ENCODE results near the gene CAMTA1. TPM values are rescaled to one million over a fixed set of nuclear protein-coding genes. Genes with fewer than 3 reads are reported as not detected.

CAMTA1 gene
- total RNA-seq, 1 experiment from 2014 or later, result 85.2 TPM

DNA sequence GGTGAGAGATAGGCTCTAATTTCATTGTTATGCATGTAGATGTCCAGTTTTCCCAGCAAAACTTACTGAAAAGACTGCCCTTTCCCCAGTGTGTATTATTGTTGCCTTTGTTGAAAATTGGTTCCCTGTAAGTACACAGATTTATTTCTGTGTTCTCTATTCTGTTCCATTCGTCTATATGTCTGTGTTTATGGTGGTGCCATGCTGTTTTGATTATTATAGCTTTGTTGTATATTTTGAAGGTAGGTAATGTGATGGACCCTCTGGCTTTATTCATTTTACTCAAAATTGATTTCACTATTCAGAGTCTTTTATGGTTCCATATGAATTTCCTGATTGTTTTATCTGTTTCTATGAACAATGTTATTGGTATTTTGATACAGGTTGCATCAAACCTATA, 610.0 kb downstream of the CAMTA1 start:
- intact Hi-C loops (cut with micrococcal nuclease; ENCODE audit: unreplicated experiment), result no loop called here
- no peaks in the 10 kb centered on the region for H3K27me3 ChIP-seq (replicated peaks; ENCODE audit: insufficient read depth, low read depth, low read length, poor library complexity)
- DNase-seq (ENCODE audit: low spot score), result no peak
- H3K27ac ChIP-seq (ENCODE audit: low read depth, low read length, poor library complexity, severe bottlenecking), result no peak overlapping the region
- ChIA-PET POLR2A (ENCODE audit: low non-redundant PET) (no interaction called here), CTCF (no interaction called here)
- H3K4me1 ChIP-seq (ENCODE audit: insufficient read depth, low read length, poor library complexity, severe bottlenecking), result no peaks in the 10 kb centered on the region
- BruUV-seq (replicated peaks), result no TSS peak
- H3K4me3 ChIP-seq (ENCODE audit: low read depth, low read length, poor library complexity, severe bottlenecking), result no peak overlapping the region
- H3K36me3 ChIP-seq (ENCODE audit: insufficient read depth, low read length, poor library complexity, severe bottlenecking), result no peaks in the 10 kb centered on the region
- peaks cover 22% of the 10 kb centered on the region for H3K9me3 ChIP-seq (ENCODE audit: low read depth, low read length, poor library complexity, severe bottlenecking)
- TF ChIP-seq, protein P1, sequence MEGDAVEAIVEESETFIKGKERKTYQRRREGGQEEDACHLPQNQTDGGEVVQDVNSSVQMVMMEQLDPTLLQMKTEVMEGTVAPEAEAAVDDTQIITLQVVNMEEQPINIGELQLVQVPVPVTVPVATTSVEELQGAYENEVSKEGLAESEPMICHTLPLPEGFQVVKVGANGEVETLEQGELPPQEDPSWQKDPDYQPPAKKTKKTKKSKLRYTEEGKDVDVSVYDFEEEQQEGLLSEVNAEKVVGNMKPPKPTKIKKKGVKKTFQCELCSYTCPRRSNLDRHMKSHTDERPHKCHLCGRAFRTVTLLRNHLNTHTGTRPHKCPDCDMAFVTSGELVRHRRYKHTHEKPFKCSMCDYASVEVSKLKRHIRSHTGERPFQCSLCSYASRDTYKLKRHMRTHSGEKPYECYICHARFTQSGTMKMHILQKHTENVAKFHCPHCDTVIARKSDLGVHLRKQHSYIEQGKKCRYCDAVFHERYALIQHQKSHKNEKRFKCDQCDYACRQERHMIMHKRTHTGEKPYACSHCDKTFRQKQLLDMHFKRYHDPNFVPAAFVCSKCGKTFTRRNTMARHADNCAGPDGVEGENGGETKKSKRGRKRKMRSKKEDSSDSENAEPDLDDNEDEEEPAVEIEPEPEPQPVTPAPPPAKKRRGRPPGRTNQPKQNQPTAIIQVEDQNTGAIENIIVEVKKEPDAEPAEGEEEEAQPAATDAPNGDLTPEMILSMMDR (conservative IDR thresholded peaks at IDR 0.05; ENCODE audit: low read depth, low read length), result no peak
- no peak for TF ChIP-seq EZH2 (IDR thresholded peaks at IDR 0.05; ENCODE audit: borderline replicate concordance, low read depth, low read length, poor library complexity, severe bottlenecking)

DNA sequence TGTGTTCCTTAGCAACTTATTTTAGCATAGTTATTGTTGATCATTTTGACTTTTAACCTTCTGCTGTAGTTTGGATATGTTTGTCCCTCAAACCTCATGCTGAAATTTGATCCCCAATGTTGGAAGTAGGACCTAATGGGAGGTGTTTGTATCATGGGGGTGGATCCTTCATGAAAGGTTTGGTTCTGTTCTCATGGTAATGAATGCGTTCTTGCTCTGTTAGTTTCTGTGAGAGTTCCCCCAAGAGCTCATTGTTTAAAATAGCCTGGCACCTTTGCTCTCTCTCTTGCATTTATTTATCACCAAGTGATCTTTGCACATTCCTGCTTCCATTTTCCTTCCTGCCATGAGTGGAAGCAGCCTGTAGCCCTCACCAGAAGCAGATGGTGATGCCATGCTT, 613.7 kb downstream of the CAMTA1 start:
- Histone ChIP-seq H3K9me3 (ENCODE audit: low read depth, low read length, poor library complexity, severe bottlenecking) (peaks cover 22% of the 10 kb centered on the region), H3K27ac (ENCODE audit: low read depth, low read length, poor library complexity, severe bottlenecking) (no peak overlapping the region), H3K4me1 (ENCODE audit: insufficient read depth, low read length, poor library complexity, severe bottlenecking) (no peaks in the 10 kb centered on the region), H3K36me3 (ENCODE audit: insufficient read depth, low read length, poor library complexity, severe bottlenecking) (no peaks in the 10 kb centered on the region), H3K4me3 (ENCODE audit: low read depth, low read length, poor library complexity, severe bottlenecking) (no peak overlapping the region), H3K27me3 (replicated peaks; ENCODE audit: insufficient read depth, low read depth, low read length, poor library complexity) (no peaks in the 10 kb centered on the region)
- BruUV-seq (replicated peaks), result no TSS peak
- intact Hi-C loops (cut with micrococcal nuclease; ENCODE audit: unreplicated experiment), result no loop called here
- no peak for TF ChIP-seq EZH2 (IDR thresholded peaks at IDR 0.05; ENCODE audit: borderline replicate concordance, low read depth, low read length, poor library complexity, severe bottlenecking)
- TF ChIP-seq, protein P1 (conservative IDR thresholded peaks at IDR 0.05; ENCODE audit: low read depth, low read length), result no peak
- ChIA-PET CTCF (no interaction called here), POLR2A (ENCODE audit: low non-redundant PET) (no interaction called here)
- no peak for DNase-seq (ENCODE audit: low spot score)

DNA sequence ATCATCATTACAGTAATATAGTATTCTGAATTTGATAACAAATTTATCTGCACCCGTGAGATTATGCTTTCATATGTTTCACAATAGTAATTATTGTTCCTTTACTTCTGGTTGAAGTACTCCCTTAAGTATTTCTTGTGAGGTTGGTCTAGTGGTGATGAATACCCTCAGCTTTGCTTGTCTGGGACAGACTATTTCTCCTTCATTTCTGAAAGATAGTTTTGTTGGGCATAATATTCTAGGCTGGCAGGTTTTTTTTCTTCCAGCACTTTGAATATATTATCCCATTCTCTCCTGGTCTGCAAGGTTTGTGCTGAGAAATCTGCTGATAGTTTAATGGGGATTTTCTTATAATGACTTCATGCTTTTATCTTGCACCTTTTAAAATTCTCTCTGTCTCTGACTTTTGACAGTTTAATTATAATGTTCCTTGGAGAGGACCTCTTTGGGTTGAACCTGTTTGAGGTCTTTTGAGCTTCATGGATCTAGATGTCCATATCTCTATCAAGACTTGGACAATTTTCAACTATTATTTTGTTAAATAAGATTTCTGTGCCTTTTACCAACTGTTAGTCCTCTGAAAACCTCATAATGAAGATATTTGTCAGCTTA, 614.4 kb downstream of the CAMTA1 start:
- Histone ChIP-seq H3K27me3 (replicated peaks; ENCODE audit: insufficient read depth, low read depth, low read length, poor library complexity) (no peaks in the 10 kb centered on the region), H3K9me3 (ENCODE audit: low read depth, low read length, poor library complexity, severe bottlenecking) (peaks cover 22% of the 10 kb centered on the region), H3K36me3 (ENCODE audit: insufficient read depth, low read length, poor library complexity, severe bottlenecking) (no peaks in the 10 kb centered on the region), H3K27ac (ENCODE audit: low read depth, low read length, poor library complexity, severe bottlenecking) (no peak overlapping the region), H3K4me1 (ENCODE audit: insufficient read depth, low read length, poor library complexity, severe bottlenecking) (no peaks in the 10 kb centered on the region), H3K4me3 (ENCODE audit: low read depth, low read length, poor library complexity, severe bottlenecking) (no peak overlapping the region)
- DNase-seq (ENCODE audit: low spot score), result no peak
- no peak for TF ChIP-seq EZH2 (IDR thresholded peaks at IDR 0.05; ENCODE audit: borderline replicate concordance, low read depth, low read length, poor library complexity, severe bottlenecking)
- TF ChIP-seq, protein P1 (conservative IDR thresholded peaks at IDR 0.05; ENCODE audit: low read depth, low read length), result no peak
- CTCF ChIA-PET, result no interaction called here
- POLR2A ChIA-PET (ENCODE audit: low non-redundant PET), result no interaction called here
- BruUV-seq (replicated peaks), result no TSS peak
- intact Hi-C loops (cut with micrococcal nuclease; ENCODE audit: unreplicated experiment), result no loop called here

All from A673 (cell line).